SK-N-SH (cell line): ENCODE data around the gene C12orf56.

ENCODE experiments used
- CTCF ChIP-seq: fragments of 200-600 bp; sonication (generic); IDR thresholded peaks from 2 replicates; pipeline ENCODE4 v1.6.1; 2017; ENCODE audit warnings: antibody characterized with exemption, mild to moderate bottlenecking, moderate library complexity
- RAD21 ChIP-seq: IDR thresholded peaks from 2 replicates; pipeline ENCODE4 v1.6.1; 2012; ENCODE audit warnings: mild to moderate bottlenecking, low read length
- RXRA ChIP-seq: IDR thresholded peaks from 2 replicates; pipeline ENCODE4 v1.4.0; 2012; ENCODE audit warnings: low read depth, mild to moderate bottlenecking, borderline replicate concordance
- TEAD4 ChIP-seq: IDR thresholded peaks from 2 replicates; pipeline ENCODE4 v1.4.0; 2012; ENCODE audit warnings: mild to moderate bottlenecking, borderline replicate concordance; ENCODE audit not compliant: insufficient read depth

GRCh38 chr12:64265839-64266238, 124.7 kb downstream of the C12orf56 start:
- TF ChIP-seq CTCF (no peak), TEAD4 (no peak), RXRA (no peak), RAD21 (no peak)
